ENCODE results near the gene ERGIC1. TPM values are rescaled to one million over a fixed set of nuclear protein-coding genes. Genes with fewer than 3 reads are reported as not detected.
"Not testable (repeated sequence)": the region's sequence is repeated elsewhere in the genome, so short reads cannot be mapped to it uniquely, and the experiment has no call there.

The ERGIC1 gene
- polyA plus RNA-seq, 3 donors = 106 to 124 (median 112) TPM

- no peak for DNase-seq (ENCODE audit: extremely low read depth in 1 of 11, low read depth in 9 of 11, low spot score in 4 of 11)
Measured at GRCh38 chr5:172854971-172855370, 20.9 kb downstream of the ERGIC1 start.

GRCh38 chr5:172855597-172856292 is 21.7 kb downstream of the ERGIC1 start:
- no peak for DNase-seq (ENCODE audit: extremely low read depth in 1 of 11, low read depth in 9 of 11, low spot score in 4 of 11)

DNA sequence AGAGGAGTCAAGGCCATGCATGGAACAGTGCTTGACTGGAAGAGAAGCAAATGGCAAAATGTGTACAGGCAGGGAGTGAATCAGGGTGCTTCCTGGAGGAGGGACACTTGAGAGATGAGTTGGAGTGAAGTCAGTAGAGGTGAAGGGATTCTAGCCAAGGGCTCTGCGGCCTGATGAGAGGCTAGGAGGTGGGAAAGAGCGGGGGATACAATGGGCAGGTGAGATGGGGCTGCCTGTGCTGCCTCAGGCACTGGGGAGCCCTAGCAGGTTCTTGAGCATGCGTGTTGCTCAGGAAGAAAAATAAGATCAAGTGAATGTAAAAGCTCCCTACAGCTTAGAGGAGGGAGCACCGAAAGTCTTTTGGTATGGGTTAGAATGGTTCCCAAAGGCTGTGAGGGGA is 22.3 kb downstream of the ERGIC1 start:
- no peak for DNase-seq (ENCODE audit: extremely low read depth in 1 of 11, low read depth in 9 of 11, low spot score in 4 of 11)

DNA sequence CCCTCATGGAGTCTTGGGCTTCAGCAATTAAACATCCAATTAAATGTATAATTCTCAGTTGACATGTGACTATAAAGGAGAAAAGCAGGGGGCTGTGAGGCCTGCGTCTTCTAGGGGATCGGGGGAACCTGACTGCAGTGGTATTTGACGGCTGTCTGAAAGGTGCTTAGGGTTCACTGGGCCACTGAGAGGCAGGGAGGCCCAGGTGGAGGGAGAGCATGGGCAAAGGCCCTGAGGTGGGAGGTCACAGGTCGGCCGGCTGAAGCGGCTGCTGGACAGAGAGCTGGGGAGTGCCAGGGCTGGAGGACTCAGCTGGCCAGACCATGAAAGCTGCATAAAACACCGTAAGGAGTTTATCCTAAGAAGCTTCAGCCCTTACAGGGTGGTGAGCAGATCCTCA is 23.9 kb downstream of the ERGIC1 start:
- DNase-seq (ENCODE audit: extremely low read depth in 1 of 11, low read depth in 9 of 11, low spot score in 4 of 11) = no peak

- no peak for DNase-seq (ENCODE audit: extremely low read depth in 1 of 11, low read depth in 9 of 11, low spot score in 4 of 11)
Measured at GRCh38 chr5:172858511-172858989, 24.5 kb downstream of the ERGIC1 start.

- DNase-seq (ENCODE audit: extremely low read depth in 1 of 11, low read depth in 9 of 11, low spot score in 4 of 11) = no peak
Measured at GRCh38 chr5:172858990-172859811, 25.1 kb downstream of the ERGIC1 start.

DNA sequence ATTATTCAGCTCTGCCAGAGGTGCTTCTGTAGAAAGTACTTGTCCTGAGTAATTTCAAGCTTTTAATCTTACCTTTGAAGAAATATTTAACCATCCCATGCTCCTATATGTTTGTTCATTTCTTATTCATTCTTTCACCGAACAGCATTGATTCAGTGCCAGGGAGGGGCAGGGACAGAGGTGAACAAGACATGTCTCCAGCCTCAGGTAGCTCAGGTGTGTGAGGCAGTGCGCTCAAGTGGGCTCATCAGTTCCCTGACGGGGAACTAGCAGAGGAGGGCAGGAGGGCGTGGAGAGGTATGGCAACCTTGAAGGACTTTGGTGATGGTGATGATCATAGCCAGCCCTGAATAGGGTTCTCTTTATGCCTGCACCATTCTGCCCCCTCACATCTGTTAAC is 25.9 kb downstream of the ERGIC1 start:
- DNase-seq (ENCODE audit: extremely low read depth in 1 of 11, low read depth in 9 of 11, low spot score in 4 of 11) = no peak

- DNase-seq (ENCODE audit: extremely low read depth in 1 of 11, low read depth in 9 of 11, low spot score in 4 of 11) = no peak
Measured at GRCh38 chr5:172860520-172861443, 26.7 kb downstream of the ERGIC1 start.

DNA sequence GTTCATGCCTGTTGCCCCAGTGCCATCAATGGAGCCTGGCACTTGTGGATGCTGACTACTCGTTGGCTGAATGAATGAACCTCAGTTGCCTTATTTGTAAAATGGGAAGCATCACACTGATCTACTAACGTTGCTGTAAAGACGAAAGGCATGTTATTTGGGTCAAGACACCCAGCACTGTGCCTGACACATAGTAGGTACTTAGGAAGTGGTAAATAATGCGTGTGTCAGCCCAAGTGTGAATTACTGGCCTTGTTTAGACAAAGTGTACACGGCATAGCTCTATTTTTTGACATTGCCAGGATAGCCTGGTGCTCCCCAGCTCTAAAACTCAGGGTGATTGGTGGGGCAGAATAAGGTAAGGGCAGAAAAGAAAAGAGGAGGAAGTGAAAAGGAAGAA is 27.4 kb downstream of the ERGIC1 start:
- no peak for DNase-seq (ENCODE audit: extremely low read depth in 1 of 11, low read depth in 9 of 11, low spot score in 4 of 11)

DNA sequence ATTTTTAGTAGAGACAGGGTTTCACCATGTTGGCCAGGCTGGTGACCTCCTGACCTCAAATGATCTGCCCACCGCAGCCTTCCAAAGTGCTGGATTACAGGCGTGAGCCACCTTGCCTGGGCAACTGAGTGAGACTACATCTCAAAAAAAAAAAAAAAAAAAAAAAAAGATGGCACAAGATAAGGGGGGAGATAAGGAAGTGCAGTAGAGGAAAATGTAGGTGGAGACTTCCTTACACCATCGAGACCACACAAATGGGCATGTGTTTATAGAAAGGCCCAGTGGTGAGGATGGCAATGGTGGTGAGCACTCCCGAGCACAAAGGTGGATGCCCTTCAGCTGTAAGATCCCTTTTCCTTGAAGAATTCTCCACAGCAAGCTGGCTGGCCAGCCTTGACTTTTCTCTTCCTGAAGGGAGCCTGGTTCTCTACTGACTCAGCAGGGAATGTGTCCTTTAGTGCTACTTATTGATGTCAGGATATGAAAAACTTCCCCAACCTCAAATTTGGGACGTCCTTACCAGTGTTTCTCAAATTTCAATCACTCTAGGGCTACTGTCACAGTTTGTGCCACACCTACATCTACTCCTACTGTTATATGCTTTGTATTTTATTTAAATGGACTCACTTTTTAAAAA is 28.2 kb downstream of the ERGIC1 start:
- DNase-seq (ENCODE audit: extremely low read depth in 1 of 11, low read depth in 9 of 11, low spot score in 4 of 11) = no peak

DNA sequence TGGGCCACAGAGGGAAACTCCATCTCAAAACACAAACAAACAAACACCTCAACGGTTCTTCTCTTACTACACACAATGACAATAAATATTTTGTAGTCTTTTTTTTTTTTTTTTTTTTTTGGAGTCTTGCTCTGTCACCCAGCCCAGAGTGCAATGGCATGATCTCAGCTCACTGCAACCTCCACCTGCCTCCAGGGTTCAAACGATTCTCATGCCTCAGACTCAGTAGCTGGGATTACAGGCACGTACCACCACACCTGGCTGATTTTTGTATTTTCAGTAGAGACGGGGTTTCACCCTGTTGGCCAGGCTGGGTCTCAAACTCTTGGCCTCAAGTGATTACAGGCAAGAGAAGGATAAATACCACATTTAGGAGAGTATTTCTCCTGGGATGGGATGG is 30.1 kb downstream of the ERGIC1 start:
- not testable (repeated sequence) for DNase-seq (ENCODE audit: extremely low read depth in 1 of 11, low read depth in 9 of 11, low spot score in 4 of 11)

GRCh38 chr5:172864747-172865146 is 30.7 kb downstream of the ERGIC1 start:
- DNase-seq (ENCODE audit: extremely low read depth in 1 of 11, low read depth in 9 of 11, low spot score in 4 of 11) = no peak

- DNase-seq (ENCODE audit: extremely low read depth in 1 of 11, low read depth in 9 of 11, low spot score in 4 of 11) = no peak
Measured at GRCh38 chr5:172866378-172866777, 32.3 kb downstream of the ERGIC1 start.

DNA sequence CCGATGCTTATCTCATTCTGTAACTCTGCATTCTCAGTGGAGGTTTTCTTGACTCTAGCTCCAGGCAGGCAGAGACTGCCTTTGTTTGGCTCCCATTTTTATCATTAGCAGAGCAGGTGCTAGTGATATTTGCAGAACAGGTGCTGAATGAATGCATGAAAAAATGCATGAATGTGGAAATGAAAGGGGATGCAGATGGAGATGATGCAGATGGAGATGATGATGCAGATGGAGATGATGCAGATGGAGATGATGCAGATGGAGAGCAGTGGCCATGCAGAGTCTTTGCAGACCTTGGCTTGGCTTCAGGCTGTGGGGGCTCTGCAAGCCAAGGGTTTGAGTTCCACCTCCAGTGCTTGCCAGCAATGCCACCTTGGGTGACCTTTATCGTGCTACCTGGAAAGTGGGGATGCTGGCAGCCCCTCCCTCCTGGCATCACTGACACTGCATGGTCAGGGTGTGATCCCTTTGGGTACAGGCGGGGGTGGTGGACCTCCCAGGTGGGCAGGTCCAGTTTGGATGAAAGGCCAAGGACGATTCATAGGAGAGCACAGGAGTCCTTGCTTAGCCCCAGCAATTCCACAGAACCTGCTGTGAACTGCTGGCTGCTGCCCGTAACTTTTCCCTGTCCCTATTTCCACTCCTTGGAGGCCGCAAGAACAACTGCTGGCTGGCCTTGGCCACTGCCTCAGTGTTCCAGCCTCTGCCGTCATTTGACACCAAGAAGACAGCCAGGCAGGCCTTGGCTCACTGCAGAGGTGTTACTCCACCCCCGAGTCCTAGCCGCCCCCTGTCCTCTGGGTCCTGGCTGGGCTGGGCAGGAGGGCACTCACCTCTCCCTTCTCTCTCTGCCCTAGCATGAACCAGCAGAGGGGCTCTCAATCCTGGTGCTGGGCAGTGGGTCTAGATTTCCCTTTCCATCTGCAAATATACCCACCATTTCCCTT is 33.0 kb downstream of the ERGIC1 start:
- no peak for DNase-seq (ENCODE audit: extremely low read depth in 1 of 11, low read depth in 9 of 11, low spot score in 4 of 11)

DNA sequence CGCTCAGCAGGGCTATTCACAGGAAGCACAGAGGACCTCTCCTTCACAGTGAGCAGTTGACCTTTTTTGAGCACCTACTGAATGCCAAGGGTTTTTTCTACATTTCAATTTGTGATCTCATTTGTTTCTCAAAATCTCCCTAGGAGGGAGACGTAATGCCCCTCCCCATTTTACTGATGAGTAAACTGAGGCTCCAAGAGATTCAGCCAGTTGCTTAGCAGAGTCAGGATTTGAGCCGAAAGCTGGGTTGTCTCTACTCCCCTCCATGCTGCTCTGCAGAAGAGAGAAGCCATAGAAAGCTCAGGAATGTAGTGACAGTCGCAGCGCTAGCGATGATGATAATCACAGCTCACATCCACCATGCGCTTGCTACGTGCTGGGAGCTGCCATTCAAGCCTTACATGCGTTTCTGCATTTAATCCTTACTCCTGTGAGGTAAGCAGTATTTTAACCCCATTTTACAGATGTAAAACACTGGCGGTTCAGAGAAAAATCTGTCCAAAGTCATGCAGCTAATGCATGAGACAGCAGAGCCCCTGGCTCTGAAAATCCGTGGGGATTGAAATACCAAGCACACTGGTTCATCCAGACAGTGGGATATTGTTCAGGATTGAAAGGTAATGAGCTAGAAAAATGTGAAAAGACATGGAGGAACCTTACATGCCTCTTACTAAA is 33.8 kb downstream of the ERGIC1 start:
- DNase-seq (ENCODE audit: extremely low read depth in 1 of 11, low read depth in 9 of 11, low spot score in 4 of 11) = no peak

DNA sequence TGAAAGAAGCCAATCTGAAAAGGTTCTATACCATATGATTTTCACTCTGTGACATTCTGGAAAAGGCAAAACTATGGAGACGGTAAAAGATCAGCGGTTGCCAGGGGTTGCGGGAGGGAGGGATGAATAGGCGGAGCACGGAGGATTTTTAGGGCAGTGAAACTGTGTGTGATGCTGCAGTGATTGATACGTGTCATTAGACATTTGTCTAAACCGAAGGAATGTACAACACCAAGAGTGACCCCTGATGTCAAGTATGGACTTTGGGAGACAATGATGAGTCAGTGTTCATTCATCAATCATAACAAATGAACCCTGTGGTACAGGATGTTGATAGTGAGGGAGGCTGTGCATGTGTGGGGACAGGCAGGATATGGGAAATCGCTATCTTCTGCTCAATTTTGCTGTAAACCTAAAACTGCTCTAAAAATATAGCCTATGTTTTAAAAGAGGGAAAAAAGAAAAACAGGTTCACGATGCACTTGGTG is 34.4 kb downstream of the ERGIC1 start:
- no peak for DNase-seq (ENCODE audit: extremely low read depth in 1 of 11, low read depth in 9 of 11, low spot score in 4 of 11)

DNA sequence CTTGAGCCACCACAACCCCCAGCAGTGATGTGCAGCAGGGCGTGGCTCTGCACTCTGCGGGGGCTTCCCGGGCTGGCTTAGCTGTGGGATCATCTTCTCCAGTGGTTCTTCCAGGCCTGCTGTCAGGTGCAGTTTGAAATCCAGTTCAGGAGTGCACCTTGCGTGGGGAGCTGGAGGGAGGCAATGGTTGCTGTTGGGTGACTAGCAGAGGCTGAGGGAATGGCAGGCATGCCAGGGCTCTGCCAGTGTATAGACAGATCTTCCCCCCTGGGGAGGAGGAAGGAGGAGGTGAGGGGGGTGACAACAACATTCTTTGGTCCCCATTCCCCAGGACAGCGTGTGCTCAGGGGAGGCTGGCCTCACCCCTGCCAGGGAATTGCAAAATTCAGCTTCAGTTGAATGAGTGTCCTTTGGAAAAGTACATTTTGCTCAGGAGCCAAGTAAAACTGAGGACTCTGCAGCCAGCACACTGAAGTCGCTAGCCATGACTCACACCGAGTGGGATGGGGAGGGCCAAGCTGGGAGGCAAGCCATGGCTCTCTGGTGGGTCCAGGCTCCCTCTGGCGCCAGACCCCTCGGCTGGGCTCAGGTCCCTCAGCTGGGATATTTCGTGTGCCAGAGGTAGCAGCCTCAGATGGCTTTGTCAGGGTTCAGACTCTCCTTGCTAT is 35.0 kb downstream of the ERGIC1 start:
- no peak for DNase-seq (ENCODE audit: extremely low read depth in 1 of 11, low read depth in 9 of 11, low spot score in 4 of 11)

Data from renal cortex interstitium (tissue), 11 donors.